ENCODE measurements around the gene ARSG. TPM values are rescaled to one million over a fixed set of nuclear protein-coding genes. Genes with fewer than 3 reads are reported as not detected.
"Not testable (repeated sequence)": the region's sequence is repeated elsewhere in the genome, so short reads cannot be mapped to it uniquely, and the experiment has no call there.

The ARSG gene
- total and polyA plus RNA-seq, 10 of the 15 experiments (the other 5 are each of a cell fraction or from before 2014, with no cell fraction given) = 2.9 to 13.5 (median 7.6) TPM

GRCh38 chr17:68354311-68354710, 63.0 kb downstream of the ARSG start:
- H3K9ac ChIP-seq (ENCODE audit: control insufficient read depth, insufficient read depth, low read length); H3K4me2 ChIP-seq (ENCODE audit: control insufficient read depth, insufficient read depth); FAIRE-seq; H2AFZ ChIP-seq (ENCODE audit: control insufficient read depth, low read depth, low read length); DNase-seq (ENCODE audit: low read depth, low spot score); H3K27ac ChIP-seq (ENCODE audit: control insufficient read depth, insufficient read depth); ATAC-seq; in situ Hi-C loops (cut with MboI); H3K79me2 ChIP-seq (ENCODE audit: control insufficient read depth, insufficient read depth, low read length); POLR2A ChIA-PET; BruUV-seq (replicated peaks); H3K36me3 ChIP-seq (ENCODE audit: control insufficient read depth in 2 of 2, insufficient read depth in 2 of 2, low read length in 1 of 2); intact Hi-C loops (cut with micrococcal nuclease; ENCODE audit: unreplicated experiment); H3K4me3 ChIP-seq; H3K9me3 ChIP-seq (replicated peaks; ENCODE audit: control insufficient read depth, insufficient read depth, low read length); H4K20me1 ChIP-seq (ENCODE audit: control insufficient read depth, insufficient read depth); H3K27me3 ChIP-seq (replicated peaks in 1 of 2; ENCODE audit: control insufficient read depth in 2 of 2, insufficient read depth in 2 of 2, low read length in 1 of 2): not testable (repeated sequence)
- SMC1A ChIA-PET (ENCODE audit: uncharacterized antibody, unreplicated experiment) = interaction anchor here (1.1 kb wide), 1 partner anchor 62 kb away, joined by 3 read pairs; no protein-coding TSS in a partner anchor
- CTCF ChIA-PET = interaction anchor here (1.6 kb wide), 1 partner anchor 45 kb away, joined by 5 read pairs; no protein-coding TSS in a partner anchor
- peaks cover 13% of the 10 kb centered on the region for H3K4me1 ChIP-seq (ENCODE audit: control insufficient read depth, insufficient read depth, low read length)
- RAD21 ChIA-PET (ENCODE audit: unreplicated experiment) = interaction anchor here (1.8 kb wide), 1 partner anchor 45 kb away, joined by 6 read pairs; no protein-coding TSS in a partner anchor
- 52% methylated on average over 2 of the region's 2 CpGs for WGBS (ENCODE audit: insufficient coverage, insufficient replicate concordance, low lambda C conversion rate, missing lambda C conversion rate)

- RAD21 ChIA-PET (ENCODE audit: unreplicated experiment) = interaction anchor here (1.8 kb wide), 1 partner anchor 44 kb away, joined by 6 read pairs; no protein-coding TSS in a partner anchor
- POLR2A ChIA-PET = interaction anchor here (1.0 kb wide), 1 partner anchor 13 kb away, joined by 3 read pairs; no protein-coding TSS in a partner anchor
- H3K4me2 ChIP-seq (ENCODE audit: control insufficient read depth, insufficient read depth); in situ Hi-C loops (cut with MboI); H3K9me3 ChIP-seq (replicated peaks; ENCODE audit: control insufficient read depth, insufficient read depth, low read length); H3K9ac ChIP-seq (ENCODE audit: control insufficient read depth, insufficient read depth, low read length); H2AFZ ChIP-seq (ENCODE audit: control insufficient read depth, low read depth, low read length); BruUV-seq (replicated peaks); H3K27ac ChIP-seq (ENCODE audit: control insufficient read depth, insufficient read depth); H4K20me1 ChIP-seq (ENCODE audit: control insufficient read depth, insufficient read depth); H3K4me3 ChIP-seq; FAIRE-seq; H3K36me3 ChIP-seq (ENCODE audit: control insufficient read depth in 2 of 2, insufficient read depth in 2 of 2, low read length in 1 of 2); H3K27me3 ChIP-seq (replicated peaks in 1 of 2; ENCODE audit: control insufficient read depth in 2 of 2, insufficient read depth in 2 of 2, low read length in 1 of 2); ATAC-seq; H3K79me2 ChIP-seq (ENCODE audit: control insufficient read depth, insufficient read depth, low read length); DNase-seq (ENCODE audit: low read depth, low spot score); intact Hi-C loops (cut with micrococcal nuclease; ENCODE audit: unreplicated experiment): not testable (repeated sequence)
- SMC1A ChIA-PET (ENCODE audit: uncharacterized antibody, unreplicated experiment) = interaction anchor here (1.1 kb wide), 1 partner anchor 63 kb away, joined by 3 read pairs; no protein-coding TSS in a partner anchor
- H3K4me1 ChIP-seq (ENCODE audit: control insufficient read depth, insufficient read depth, low read length) = peaks cover 13% of the 10 kb centered on the region
- WGBS (ENCODE audit: insufficient coverage, insufficient replicate concordance, low lambda C conversion rate, missing lambda C conversion rate) = 66% methylated on average over 5 of the region's 5 CpGs
- CTCF ChIA-PET = interaction anchor here (0.6 to 1.6 kb wide), 3 partner anchors 39 to 261 kb away, joined by 3 to 5 read pairs (median 5); no protein-coding TSS in a partner anchor
Measured at GRCh38 chr17:68355108-68355507, 63.8 kb downstream of the ARSG start.
